Measurements from ENCODE around the gene LGALS3BP. TPM values are rescaled to one million over a fixed set of nuclear protein-coding genes. Genes with fewer than 3 reads are reported as not detected.

The LGALS3BP gene
- total RNA-seq, 1 experiment from 2014 or later, result 389 TPM

DNA sequence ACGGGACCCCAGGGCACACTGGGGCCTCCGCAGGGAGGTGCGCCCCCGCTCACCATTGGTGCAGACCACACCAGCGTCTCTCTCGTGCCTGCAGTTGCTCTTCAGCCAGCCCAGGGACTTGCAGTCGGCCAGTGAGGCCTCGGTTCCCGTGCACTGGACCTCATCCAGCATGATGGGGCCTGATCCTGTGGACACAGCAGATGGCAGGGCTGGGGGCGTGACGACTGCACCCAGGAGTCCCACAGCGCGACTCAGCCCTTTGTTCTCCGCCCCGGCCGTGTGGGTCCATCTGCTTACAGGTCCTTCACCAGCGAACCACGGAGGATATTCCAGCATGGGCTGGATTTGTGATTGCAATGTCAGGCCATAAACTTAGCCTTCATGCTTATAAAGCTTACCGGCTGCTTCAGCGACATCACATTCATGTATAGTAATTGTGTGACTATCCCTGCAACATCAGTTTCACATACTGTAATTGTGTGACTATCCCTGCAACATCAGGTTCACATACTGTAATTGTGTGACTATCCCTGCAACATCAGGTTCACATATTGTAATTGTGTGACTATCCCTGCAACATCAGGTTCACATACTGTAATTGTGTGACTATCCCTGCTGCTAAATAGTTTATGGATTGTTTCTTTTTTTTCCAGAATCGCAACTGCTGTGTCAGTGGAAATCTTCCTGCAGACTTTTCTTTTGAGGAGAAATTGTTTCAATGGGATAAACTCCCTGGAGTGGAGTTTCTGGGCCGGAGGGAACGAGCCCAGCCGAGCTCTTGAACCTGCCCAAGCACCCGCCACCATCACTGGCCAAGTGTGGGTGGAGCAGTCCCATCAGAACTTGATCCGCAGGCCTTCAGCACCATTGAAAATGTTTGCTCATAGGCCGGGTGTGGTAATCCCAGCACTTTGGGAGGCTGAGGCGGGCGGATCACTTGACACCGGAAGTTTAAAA is 4.8 kb downstream of the LGALS3BP start:
- TF ChIP-seq POLR2AphosphoS5 (IDR thresholded peaks at IDR 0.05; ENCODE audit: low read depth, low read length) (peak; percentile 54), YY1 (IDR thresholded peaks at IDR 0.05; ENCODE audit: extremely low read depth, insufficient replicate concordance, low read depth, low read length) (peak; percentile 69), ZNF274 (IDR thresholded peaks at IDR 0.05; ENCODE audit: low read depth, low read length) (no peak)
- CTCF ChIA-PET, result interaction anchor here (0.6 to 2.1 kb wide), 4 partner anchors 9 to 113 kb away, joined by 3 to 10 read pairs (median 4); no protein-coding TSS in a partner anchor
- intact Hi-C loops (cut with micrococcal nuclease), result loop anchor here (5.0 kb wide), 1 partner anchor 808 kb away; the partner anchor contains the start of gene SYNGR2
- no peaks in the 10 kb centered on the region for H3K9me2 ChIP-seq (ENCODE audit: insufficient read depth)
- no peaks in the 10 kb centered on the region for H3K27me3 ChIP-seq (ENCODE audit: insufficient read depth, low read length)
- H4K20me1 ChIP-seq (ENCODE audit: insufficient read depth), result no peaks in the 10 kb centered on the region
- RAD21 ChIA-PET (ENCODE audit: low non-redundant PET in 1 of 2, low total read pairs in 2 of 2, uncharacterized antibody in 2 of 2, unreplicated experiment in 2 of 2), result no interaction called here
- H3K79me2 ChIP-seq (ENCODE audit: insufficient read depth, low read length), result peaks cover 42% of the 10 kb centered on the region
- peak overlapping the region; percentile 66; the same call in 1 of the 2 replicates for H3K27ac ChIP-seq (ENCODE audit: low read depth, low read length)
- H3K9ac ChIP-seq (ENCODE audit: low read length), result no peak overlapping the region
- peak; percentile 23 for ATAC-seq
- H2AFZ ChIP-seq (ENCODE audit: low read depth, low read length, poor library complexity, severe bottlenecking), result no peak overlapping the region
- POLR2A ChIA-PET, result interaction anchor here (0.7 kb wide), 1 partner anchor 103 kb away, joined by 4 read pairs; no protein-coding TSS in a partner anchor
- peaks cover 27 to 57% of the 10 kb centered on the region in 2 experiments for H3K4me1 ChIP-seq (ENCODE audit: control insufficient read depth in 1 of 2, insufficient read depth in 2 of 2, low read length in 2 of 2)
- no peak overlapping the region for H3K4me3 ChIP-seq (replicated peaks in 1 of 2; ENCODE audit: low read depth in 1 of 2, low read length in 2 of 2)
- DNase-seq (ENCODE audit: low read depth, low spot score), result peak; percentile 67
- no peaks in the 10 kb centered on the region for H3K9me3 ChIP-seq (ENCODE audit: control insufficient read depth in 1 of 2, insufficient read depth in 1 of 2, low read depth in 1 of 2, low read length in 2 of 2)
- H3K36me3 ChIP-seq (ENCODE audit: control insufficient read depth in 1 of 2, insufficient read depth in 2 of 2, low read length in 2 of 2), result peaks cover 18 to 44% of the 10 kb centered on the region in 2 experiments; a peak in 3 of 4 replicates
- H3K4me2 ChIP-seq (ENCODE audit: low read length), result peak overlapping the region; percentile 48
- BruUV-seq (replicated peaks), result no TSS peak

GRCh38 chr17:78973792-78974520 is 5.8 kb downstream of the LGALS3BP start:
- no peak overlapping the region; the same call in 1 of the 2 replicates for H3K27ac ChIP-seq (ENCODE audit: low read depth, low read length)
- ATAC-seq (no peak), DNase-seq (ENCODE audit: low read depth, low spot score) (no peak)
- H3K9me3 ChIP-seq (ENCODE audit: control insufficient read depth in 1 of 2, insufficient read depth in 1 of 2, low read depth in 1 of 2, low read length in 2 of 2), result no peaks in the 10 kb centered on the region
- RAD21 ChIA-PET (ENCODE audit: low non-redundant PET in 1 of 2, low total read pairs in 2 of 2, uncharacterized antibody in 2 of 2, unreplicated experiment in 2 of 2), result interaction anchor here (0.6 to 0.8 kb wide), 2 partner anchors 110 to 660 kb away, joined by 3 read pairs; no protein-coding TSS in a partner anchor
- no peaks in the 10 kb centered on the region for H3K27me3 ChIP-seq (ENCODE audit: insufficient read depth, low read length)
- H2AFZ ChIP-seq (ENCODE audit: low read depth, low read length, poor library complexity, severe bottlenecking), result no peak overlapping the region
- peaks cover 26 to 51% of the 10 kb centered on the region in 2 experiments for H3K4me1 ChIP-seq (ENCODE audit: control insufficient read depth in 1 of 2, insufficient read depth in 2 of 2, low read length in 2 of 2)
- intact Hi-C loops (cut with micrococcal nuclease), result no loop called here
- CTCF ChIA-PET, result interaction anchor here (0.7 to 2.1 kb wide), 4 partner anchors 10 to 112 kb away, joined by 3 to 10 read pairs (median 4); no protein-coding TSS in a partner anchor
- BruUV-seq (replicated peaks), result no TSS peak
- no peaks in the 10 kb centered on the region for H4K20me1 ChIP-seq (ENCODE audit: insufficient read depth)
- H3K4me3 ChIP-seq (replicated peaks in 1 of 2; ENCODE audit: low read depth in 1 of 2, low read length in 2 of 2), result no peak overlapping the region
- H3K36me3 ChIP-seq (ENCODE audit: control insufficient read depth in 1 of 2, insufficient read depth in 2 of 2, low read length in 2 of 2), result peaks cover 20 to 45% of the 10 kb centered on the region in 2 experiments; a peak in 3 of 4 replicates
- H3K79me2 ChIP-seq (ENCODE audit: insufficient read depth, low read length), result peaks cover 36% of the 10 kb centered on the region
- H3K9ac ChIP-seq (ENCODE audit: low read length), result no peak overlapping the region
- no peak overlapping the region for H3K4me2 ChIP-seq (ENCODE audit: low read length)
- no peaks in the 10 kb centered on the region for H3K9me2 ChIP-seq (ENCODE audit: insufficient read depth)
- POLR2A ChIA-PET, result no interaction called here
- TF ChIP-seq MAX (IDR thresholded peaks at IDR 0.05), result no peak
- TF ChIP-seq SIN3A (IDR thresholded peaks at IDR 0.05; ENCODE audit: low read depth), result no peak
- no peak for TF ChIP-seq REST (IDR thresholded peaks at IDR 0.05; ENCODE audit: low read depth)
- TF ChIP-seq RAD21 (IDR thresholded peaks at IDR 0.05; ENCODE audit: low read depth), result no peak
- TF ChIP-seq SRF (IDR thresholded peaks at IDR 0.05; ENCODE audit: low read depth), result no peak
- TF ChIP-seq CEBPB (IDR thresholded peaks at IDR 0.05; ENCODE audit: low read depth), result no peak
- TF ChIP-seq POLR2AphosphoS5 (IDR thresholded peaks at IDR 0.05; ENCODE audit: low read depth, low read length), result no peak
- no peak for TF ChIP-seq TCF7L2 (IDR thresholded peaks at IDR 0.05; ENCODE audit: borderline replicate concordance, extremely low read depth, insufficient read depth, insufficient read length)
- no peak for TF ChIP-seq ZNF274 (IDR thresholded peaks at IDR 0.05; ENCODE audit: low read depth, low read length)
- no peak for TF ChIP-seq EZH2 (IDR thresholded peaks at IDR 0.05)
- TF ChIP-seq EGR1 (IDR thresholded peaks at IDR 0.05; ENCODE audit: low read depth), result no peak
